DLD1 (cell line): ENCODE results near the gene CNOT4.
"Not testable (repeated sequence)": the region's sequence is repeated elsewhere in the genome, so short reads cannot be mapped to it uniquely, and the experiment has no call there.

Experiments
- in situ Hi-C: cut with HindIII; loops from 2 replicates; pipeline ENCODE4 v1.10.0; 2017; ENCODE audit warnings: low sequenced_read_pairs

Gene CNOT4

GRCh38 chr7:135328526-135328925, 181.4 kb downstream of the CNOT4 start:
- in situ Hi-C loops: no loop called here

- in situ Hi-C loops: no loop called here
Observed at GRCh38 chr7:135328053-135328452, 181.8 kb downstream of the CNOT4 start.

GRCh38 chr7:135327458-135327857, 182.4 kb downstream of the CNOT4 start:
- in situ Hi-C loops: no loop called here

- in situ Hi-C loops: no loop called here
Observed at GRCh38 chr7:135326636-135327280, 183.1 kb downstream of the CNOT4 start.

GRCh38 chr7:135322571-135323340, 187.1 kb downstream of the CNOT4 start:
- in situ Hi-C loops: no loop called here

GRCh38 chr7:135321556-135321955, 188.3 kb downstream of the CNOT4 start:
- in situ Hi-C loops: no loop called here

- in situ Hi-C loops: not testable (repeated sequence)
Observed at GRCh38 chr7:135320953-135321352, 188.9 kb downstream of the CNOT4 start.

GRCh38 chr7:135320268-135320667, 189.6 kb downstream of the CNOT4 start:
- in situ Hi-C loops: no loop called here

GRCh38 chr7:135317676-135318325, 192.1 kb downstream of the CNOT4 start:
- in situ Hi-C loops: no loop called here

GRCh38 chr7:135316648-135317313, 193.1 kb downstream of the CNOT4 start:
- in situ Hi-C loops: no loop called here

- in situ Hi-C loops: no loop called here
Observed at GRCh38 chr7:135313971-135314370, 195.9 kb downstream of the CNOT4 start.
